Skin of body (tissue), 3 donors: ENCODE measurements around the gene OXGR1. TPM values are rescaled to one million over a fixed set of nuclear protein-coding genes. Genes with fewer than 3 reads are reported as not detected.

Source experiments
- DNase-seq: peaks from one replicate; lab custom pipeline; 2025; lab: John Stamatoyannopoulos, UW
- small RNA-seq: library from RNA; depleted of rRNA; stranded (forward); fragments of <200 nt; gene quantifications from one replicate; pipeline ENCODE3, GENCODE V24; 2014; ENCODE audit warnings: low replicate concordance
- total RNA-seq: library from RNA; depleted of rRNA; stranded (reverse); fragments of >200 nt; gene quantifications from one replicate; pipeline ENCODE4 v1.2.3, GENCODE V29; 2014

The OXGR1 gene
- total RNA-seq, 1 donor from 2014 or later = 0.59 TPM

DNA sequence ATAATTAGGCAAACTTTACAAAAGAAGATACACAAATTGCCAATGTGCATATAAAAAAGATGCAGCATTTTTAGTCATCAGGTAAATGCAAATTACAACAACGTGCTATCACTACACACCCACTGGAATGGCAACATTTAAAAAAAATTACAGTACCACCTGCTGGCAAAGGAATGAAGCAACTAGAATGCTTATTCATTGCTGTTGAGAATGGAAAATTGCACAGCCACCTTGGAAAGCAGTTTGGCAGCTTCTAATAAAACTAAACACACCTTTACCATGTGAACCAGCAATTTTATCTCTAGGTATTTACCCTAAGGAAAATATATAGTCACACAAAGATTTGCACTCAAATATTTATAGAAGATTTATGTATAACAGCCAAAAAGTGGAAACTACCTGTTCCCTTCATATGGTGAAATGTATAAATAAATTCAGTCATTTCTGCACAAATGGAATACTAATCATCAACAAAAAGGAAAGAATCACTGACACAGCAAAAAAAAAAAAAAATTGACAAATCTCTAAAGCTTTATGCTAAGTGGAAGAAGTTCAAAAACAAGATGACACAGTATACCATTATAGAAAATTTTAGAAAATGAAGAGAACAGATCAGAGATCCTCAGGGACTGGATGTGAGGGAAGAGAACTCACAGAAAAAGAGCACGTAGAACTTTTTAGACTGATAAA is 30.3 kb downstream of the OXGR1 start:
- DNase-seq = no peak

DNA sequence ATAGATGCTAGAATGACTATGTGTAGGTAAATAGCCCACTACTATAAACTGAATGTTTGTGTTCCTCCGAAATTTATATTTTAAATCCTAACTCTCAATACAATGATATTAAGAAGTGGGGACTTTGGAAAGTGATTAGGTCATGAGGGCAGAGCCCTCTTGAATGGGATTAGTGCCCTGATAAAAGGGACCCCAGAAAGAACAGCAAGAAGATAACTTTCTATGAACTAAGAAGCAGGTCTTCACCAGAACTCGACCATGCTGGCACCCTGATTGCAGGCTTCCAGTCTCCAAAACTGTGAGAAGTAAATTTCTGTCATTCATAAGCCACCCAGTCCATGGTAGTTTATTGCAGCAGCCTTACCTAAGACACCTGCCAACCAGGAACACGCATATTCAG is 33.9 kb downstream of the OXGR1 start:
- DNase-seq = no peak

DNA sequence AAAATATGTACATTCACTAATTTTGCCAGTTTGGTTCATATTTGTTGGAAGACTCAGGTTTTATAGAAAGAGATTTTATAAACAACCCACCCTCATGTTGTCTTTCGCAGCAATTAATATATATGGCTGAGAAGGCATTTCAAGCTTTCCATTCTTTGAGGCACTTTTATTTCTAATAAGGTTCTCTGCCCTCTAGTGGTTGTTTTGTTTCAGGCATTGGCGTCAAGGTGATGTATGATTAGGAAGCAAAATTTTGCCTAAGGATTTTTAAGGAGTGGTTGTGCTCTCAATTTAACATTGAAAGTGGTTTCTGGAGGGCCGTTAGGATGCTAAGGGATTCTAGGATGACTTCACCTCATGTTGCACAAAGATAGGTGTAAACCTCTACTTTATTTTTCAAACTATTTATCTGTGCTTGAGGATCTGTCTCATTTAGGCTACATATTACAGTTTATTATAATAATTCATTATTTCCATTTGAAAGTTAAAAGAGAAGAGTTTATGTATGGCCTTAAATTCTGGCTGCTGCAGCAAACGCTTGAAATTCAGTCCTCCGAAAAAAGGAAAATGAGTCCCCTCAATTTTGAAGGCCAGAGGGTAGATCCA is 35.9 kb downstream of the OXGR1 start:
- DNase-seq = no peak

- no peak for DNase-seq
These were observed 41.7 kb downstream of the OXGR1 start for GRCh38 chr13:96952595-96952994.

- DNase-seq = no peak
These were observed 46.1 kb downstream of the OXGR1 start for GRCh38 chr13:96948127-96948526.

- no peak for DNase-seq
These were observed 46.8 kb downstream of the OXGR1 start for GRCh38 chr13:96947343-96947910.

DNA sequence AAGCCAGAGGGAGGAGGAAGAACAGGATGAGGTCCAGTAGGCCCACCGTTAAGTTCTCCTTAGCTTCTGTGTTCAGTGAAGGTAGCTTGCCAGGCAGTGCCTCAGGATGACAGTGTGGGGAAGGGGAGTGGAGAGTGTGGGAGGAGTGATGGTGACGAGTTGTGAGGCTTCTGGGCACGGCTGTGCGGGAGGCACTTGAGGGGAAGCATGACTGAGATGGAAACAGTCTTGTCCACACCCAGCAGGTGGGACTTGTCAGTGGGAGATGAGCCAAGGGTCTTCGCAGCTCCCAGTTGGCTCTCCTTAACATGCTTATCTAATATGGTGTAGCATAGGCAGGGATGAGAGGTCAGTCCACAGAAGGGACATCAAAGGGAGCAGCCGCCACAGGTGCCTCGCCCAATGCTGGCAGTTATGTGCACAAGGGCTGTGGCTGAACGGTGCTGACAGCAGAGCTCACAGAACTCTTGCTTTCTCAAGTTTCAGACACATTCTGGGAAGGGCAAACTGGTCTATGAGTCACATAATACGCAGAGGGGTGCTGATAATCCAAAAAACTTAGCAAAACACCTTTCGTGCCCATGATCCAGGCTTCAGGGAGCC is 47.5 kb downstream of the OXGR1 start:
- no peak for DNase-seq

DNA sequence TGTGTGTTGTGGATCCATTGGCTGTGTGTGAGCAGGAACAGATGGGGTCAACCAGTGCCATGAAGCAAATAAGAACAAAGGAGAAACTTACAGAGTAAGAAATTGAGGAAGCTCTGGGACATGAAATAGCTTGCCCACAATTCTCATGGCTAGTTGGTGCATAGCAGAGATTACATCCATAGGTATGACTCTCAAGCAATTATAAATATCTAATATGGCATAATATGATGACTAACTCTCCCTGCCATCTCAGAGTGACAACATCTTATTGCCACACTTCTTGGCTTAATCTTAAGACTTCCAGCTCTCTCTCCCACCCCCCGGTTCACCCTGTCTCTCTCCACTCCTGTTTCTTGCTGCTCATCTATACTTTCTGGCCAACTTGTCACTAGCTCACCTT is 53.3 kb downstream of the OXGR1 start:
- DNase-seq = no peak

GRCh38 chr13:96935901-96936300 is 58.4 kb downstream of the OXGR1 start:
- no peak for DNase-seq

Small RNA genes within 50 kb of the gene (small RNA-seq; reads per million reads assigned to genes)
- not detected for gene RN7SKP7

Other genes starting within 250 kb of the OXGR1 start
- gene MBNL2, start 227.9 kb upstream of the OXGR1 start, total RNA-seq = 73.4 TPM